Upper lobe of left lung (tissue), 4 donors: ENCODE measurements around the gene FAM24A.

ENCODE experiments used
- EP300 ChIP-seq, 4 donors: sonication (generic); formaldehyde crosslinking; IDR thresholded peaks; one replicate each; pipeline ENCODE4 v1.5.1; 2017; ENCODE audit warnings: antibody characterized with exemption in 4 of 4, control low read depth in 2 of 4
- POLR2A ChIP-seq, 4 donors: fragments of 450-650 bp; IDR thresholded peaks; one replicate each; pipeline ENCODE4 v1.5.1; 2016 to 2017; ENCODE audit warnings: antibody characterized with exemption in 4 of 4, mild to moderate bottlenecking in 2 of 4
- TF ChIP-seq, protein P1 (sequence below), 6 experiments: fragments of 450-650 bp in 4 of 6; fragments of 200-600 bp in 2 of 6; sonication (generic) in 2 of 6; IDR thresholded peaks; one replicate each; pipeline ENCODE4 v1.5.1; 2016 to 2019; ENCODE audit warnings: antibody characterized with exemption in 6 of 6

- TF ChIP-seq POLR2A (IDR thresholded peaks at IDR 0.05) (peak in 1 of 4 donors; percentile 57), EP300 (IDR thresholded peaks at IDR 0.05) (peak in 1 of 4 donors; percentile 19)
- TF ChIP-seq, protein P1, sequence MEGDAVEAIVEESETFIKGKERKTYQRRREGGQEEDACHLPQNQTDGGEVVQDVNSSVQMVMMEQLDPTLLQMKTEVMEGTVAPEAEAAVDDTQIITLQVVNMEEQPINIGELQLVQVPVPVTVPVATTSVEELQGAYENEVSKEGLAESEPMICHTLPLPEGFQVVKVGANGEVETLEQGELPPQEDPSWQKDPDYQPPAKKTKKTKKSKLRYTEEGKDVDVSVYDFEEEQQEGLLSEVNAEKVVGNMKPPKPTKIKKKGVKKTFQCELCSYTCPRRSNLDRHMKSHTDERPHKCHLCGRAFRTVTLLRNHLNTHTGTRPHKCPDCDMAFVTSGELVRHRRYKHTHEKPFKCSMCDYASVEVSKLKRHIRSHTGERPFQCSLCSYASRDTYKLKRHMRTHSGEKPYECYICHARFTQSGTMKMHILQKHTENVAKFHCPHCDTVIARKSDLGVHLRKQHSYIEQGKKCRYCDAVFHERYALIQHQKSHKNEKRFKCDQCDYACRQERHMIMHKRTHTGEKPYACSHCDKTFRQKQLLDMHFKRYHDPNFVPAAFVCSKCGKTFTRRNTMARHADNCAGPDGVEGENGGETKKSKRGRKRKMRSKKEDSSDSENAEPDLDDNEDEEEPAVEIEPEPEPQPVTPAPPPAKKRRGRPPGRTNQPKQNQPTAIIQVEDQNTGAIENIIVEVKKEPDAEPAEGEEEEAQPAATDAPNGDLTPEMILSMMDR (IDR thresholded peaks at IDR 0.05) = peak in 1 of 6 experiments; percentile 35
Measured at GRCh38 chr10:122953902-122954730, 43.7 kb downstream of the FAM24A start, which contains the start of gene C10orf88.
